A549 (cell line): ENCODE data around the gene C21orf58.

Source experiments
- CHD2 ChIP-seq: fragments of 150-350 bp; IDR thresholded peaks from 2 replicates; pipeline ENCODE4 v1.6.1; 2014; ENCODE audit warnings: low read length; ENCODE audit not compliant: partially characterized antibody
- CTCF ChIP-seq: fragments of >200 bp; sonication (Bioruptor Twin); formaldehyde crosslinking; IDR thresholded peaks from 3 replicates; pipeline ENCODE4 v1.5.1; 2016
- JUNB ChIP-seq: fragments of >200 bp; sonication (Bioruptor Twin); formaldehyde crosslinking; IDR thresholded peaks from 2 replicates; pipeline ENCODE4 v1.6.1; 2016
- POLR2A ChIP-seq: IDR thresholded peaks from 2 replicates; pipeline ENCODE4 v1.6.1; 2012; ENCODE audit warnings: mild to moderate bottlenecking, low read length

GRCh38 chr21:46312949-46313348 is 10.7 kb downstream of the C21orf58 start:
- no peak for TF ChIP-seq CHD2
- no peak for TF ChIP-seq JUNB
- no peak for TF ChIP-seq POLR2A
- TF ChIP-seq CTCF: no peak
